ENCODE results near the gene GALE.

DNA sequence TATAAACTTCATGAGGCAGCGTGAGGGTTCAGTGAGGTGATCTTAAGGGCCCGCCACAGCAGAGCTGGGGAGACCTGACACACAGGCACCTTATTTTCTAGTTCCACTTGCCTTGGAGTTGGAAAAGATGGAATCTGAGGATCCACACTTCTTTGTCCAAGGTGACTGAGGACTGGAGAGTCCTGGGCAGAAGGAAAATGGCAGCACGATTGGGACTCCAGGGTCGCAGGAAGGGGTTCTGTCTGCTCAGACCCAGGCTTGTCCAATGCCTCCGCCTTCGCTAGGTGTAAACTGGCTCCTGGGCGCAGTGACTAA, 1.3 kb downstream of the GALE start:
- TF ChIP-seq, protein P1, sequence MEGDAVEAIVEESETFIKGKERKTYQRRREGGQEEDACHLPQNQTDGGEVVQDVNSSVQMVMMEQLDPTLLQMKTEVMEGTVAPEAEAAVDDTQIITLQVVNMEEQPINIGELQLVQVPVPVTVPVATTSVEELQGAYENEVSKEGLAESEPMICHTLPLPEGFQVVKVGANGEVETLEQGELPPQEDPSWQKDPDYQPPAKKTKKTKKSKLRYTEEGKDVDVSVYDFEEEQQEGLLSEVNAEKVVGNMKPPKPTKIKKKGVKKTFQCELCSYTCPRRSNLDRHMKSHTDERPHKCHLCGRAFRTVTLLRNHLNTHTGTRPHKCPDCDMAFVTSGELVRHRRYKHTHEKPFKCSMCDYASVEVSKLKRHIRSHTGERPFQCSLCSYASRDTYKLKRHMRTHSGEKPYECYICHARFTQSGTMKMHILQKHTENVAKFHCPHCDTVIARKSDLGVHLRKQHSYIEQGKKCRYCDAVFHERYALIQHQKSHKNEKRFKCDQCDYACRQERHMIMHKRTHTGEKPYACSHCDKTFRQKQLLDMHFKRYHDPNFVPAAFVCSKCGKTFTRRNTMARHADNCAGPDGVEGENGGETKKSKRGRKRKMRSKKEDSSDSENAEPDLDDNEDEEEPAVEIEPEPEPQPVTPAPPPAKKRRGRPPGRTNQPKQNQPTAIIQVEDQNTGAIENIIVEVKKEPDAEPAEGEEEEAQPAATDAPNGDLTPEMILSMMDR (conservative IDR thresholded peaks at IDR 0.05 in 1 of 2, IDR thresholded peaks at IDR 0.05 in 1 of 2; ENCODE audit: low read depth in 1 of 2, low read length in 2 of 2) = no peak
- TF ChIP-seq EZH2 (IDR thresholded peaks at IDR 0.05; ENCODE audit: low read length, missing control alignments) = no peak
